HL-60/S4 (cell line): ENCODE results near the gene LBX2.

Experiments used
- in situ Hi-C: fragments of 300-500 bp; cut with MboI; formaldehyde crosslinking; loops from 2 replicates; pipeline ENCODE4 v1.14.3; 2022; ENCODE audit warnings: low sequenced_read_pairs

LBX2 gene

GRCh38 chr2:74526649-74527230 lies 27.3 kb upstream of the LBX2 start:
- in situ Hi-C loops: no loop called here

DNA sequence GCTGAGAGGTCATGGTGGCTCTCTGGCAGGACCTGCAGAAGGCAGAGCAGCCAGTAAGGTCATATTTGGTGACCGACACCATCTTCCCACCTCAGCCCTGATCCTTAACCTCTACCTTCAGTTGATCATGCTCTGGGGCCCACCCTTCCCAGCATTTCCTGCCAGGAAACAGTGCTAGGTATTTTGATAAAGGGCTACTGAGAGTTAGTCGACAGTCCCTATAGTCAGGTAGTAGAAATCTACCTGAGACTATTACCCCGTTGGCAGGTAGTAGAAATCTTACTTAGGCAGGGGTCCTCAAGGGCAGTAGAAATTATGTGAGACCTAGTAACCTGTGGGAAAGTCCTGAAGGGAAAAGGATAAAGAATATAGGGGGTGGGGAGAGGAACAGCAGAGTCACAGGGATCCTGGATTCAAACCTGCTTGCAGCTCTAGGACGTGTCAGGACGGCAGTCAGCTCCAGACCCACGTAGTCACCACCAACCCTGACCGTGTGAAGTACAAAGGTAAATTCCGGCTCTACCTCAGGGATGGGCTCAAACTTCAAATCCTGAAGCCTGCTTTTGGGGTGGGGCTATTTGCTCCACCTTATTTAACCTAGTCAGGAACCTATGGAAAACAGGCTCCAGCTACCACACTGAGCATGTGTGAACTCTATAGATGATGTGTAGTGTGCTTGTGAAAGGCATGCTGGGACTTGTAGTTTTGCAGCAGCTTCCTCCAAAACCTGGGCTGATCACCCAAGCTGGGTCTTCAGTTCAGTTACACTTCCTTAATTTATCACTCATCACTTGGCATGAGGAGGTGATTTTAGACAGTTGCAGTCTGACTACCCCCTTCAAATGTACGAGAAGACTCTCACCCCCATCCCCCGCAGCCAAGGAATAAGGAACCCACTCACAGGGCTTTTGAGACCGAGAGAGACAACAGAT lies 26.6 kb upstream of the LBX2 start, which contains the start of gene DQX1:
Gene DQX1, minus strand, starts transcription at position 515 of the 932 bp plus-strand sequence. Its CDS starts 502 bp downstream, at position 13.
- in situ Hi-C loops: no loop called here

- in situ Hi-C loops: no loop called here
These were observed 25.7 kb upstream of the LBX2 start for GRCh38 chr2:74524955-74525716.

- in situ Hi-C loops: no loop called here
These were observed 24.6 kb upstream of the LBX2 start for GRCh38 chr2:74524005-74524404.

DNA sequence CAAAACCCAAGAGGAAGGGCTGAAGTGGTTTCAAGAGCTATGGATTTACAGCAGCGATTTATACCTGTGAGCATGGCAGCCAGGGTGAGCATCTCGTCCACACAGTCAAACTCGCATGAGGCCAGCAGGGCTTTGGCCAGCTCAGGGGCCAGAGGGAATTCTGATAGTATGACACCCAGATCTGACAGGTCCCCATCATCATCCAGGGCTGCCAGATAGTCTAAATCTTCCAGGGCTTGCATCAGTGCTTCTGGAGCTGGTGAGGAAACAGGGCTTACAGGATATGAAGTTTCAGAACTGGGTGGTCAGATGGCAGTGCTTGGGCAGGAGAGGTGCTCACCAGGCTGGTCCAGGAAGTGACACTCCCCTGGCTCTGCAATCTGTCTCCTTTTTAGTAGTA lies 23.1 kb upstream of the LBX2 start:
- in situ Hi-C loops: no loop called here

DNA sequence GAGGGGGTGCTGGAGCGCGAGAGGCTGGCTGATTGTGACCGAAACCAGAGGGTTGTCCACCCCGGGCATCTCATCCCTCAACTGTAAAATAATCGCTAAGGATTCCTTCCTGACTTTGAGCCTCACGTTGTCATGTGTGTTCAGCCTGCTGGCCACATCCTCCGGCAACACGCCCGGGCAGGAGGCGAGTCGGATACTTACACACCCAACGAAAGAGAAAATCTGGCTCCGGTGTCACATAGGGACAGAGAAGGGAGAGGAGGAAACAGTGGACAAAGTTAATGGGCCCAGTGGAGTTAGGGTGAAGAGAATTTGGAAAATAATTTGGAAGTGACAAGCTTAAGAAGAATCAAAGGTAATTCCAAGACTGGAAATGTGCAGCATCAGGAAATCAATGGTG lies 17.2 kb upstream of the LBX2 start:
- in situ Hi-C loops: no loop called here

DNA sequence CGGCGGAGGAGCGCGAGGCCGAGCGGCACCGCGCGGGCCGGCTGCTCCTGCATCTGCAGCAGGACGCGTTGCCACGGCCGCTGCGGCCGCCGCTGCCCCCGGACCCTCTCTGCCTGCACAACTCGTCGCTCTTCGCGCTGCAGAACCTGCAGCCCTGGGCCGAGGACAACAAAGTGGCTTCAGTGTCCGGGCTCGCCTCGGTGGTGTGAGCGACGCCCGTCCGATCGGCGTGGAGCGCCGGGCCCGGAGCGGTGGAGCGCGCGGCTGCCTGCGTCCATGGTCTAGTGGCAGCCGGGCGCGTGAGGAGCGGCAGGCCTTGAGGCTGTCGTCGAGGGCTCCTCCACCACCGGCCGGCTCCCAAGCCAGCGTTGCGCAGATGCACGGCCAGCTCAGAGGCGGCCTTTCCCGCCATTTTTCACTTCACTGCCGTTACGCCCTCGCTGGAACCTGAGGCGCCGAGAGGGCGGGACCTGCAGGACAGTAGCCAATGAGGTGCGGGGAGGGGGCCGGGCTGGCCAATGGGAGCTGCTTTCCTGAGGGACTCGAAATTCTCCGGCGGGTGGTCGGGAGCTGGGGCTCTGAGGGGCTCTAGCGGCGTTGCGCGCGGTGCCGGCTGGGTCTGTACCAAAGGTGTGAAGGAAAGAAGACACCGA lies 16.7 kb upstream of the LBX2 start:
- in situ Hi-C loops: no loop called here

- in situ Hi-C loops: no loop called here
These were observed 16.0 kb upstream of the LBX2 start for GRCh38 chr2:74515271-74515980.

- in situ Hi-C loops: no loop called here
These were observed 15.2 kb upstream of the LBX2 start, which contains the start of gene TLX2 for GRCh38 chr2:74514368-74515270. TSS of gene TLX2 (plus strand) at chr2:74514450. CDS start at chr2:74514807, 357 bp downstream.

DNA sequence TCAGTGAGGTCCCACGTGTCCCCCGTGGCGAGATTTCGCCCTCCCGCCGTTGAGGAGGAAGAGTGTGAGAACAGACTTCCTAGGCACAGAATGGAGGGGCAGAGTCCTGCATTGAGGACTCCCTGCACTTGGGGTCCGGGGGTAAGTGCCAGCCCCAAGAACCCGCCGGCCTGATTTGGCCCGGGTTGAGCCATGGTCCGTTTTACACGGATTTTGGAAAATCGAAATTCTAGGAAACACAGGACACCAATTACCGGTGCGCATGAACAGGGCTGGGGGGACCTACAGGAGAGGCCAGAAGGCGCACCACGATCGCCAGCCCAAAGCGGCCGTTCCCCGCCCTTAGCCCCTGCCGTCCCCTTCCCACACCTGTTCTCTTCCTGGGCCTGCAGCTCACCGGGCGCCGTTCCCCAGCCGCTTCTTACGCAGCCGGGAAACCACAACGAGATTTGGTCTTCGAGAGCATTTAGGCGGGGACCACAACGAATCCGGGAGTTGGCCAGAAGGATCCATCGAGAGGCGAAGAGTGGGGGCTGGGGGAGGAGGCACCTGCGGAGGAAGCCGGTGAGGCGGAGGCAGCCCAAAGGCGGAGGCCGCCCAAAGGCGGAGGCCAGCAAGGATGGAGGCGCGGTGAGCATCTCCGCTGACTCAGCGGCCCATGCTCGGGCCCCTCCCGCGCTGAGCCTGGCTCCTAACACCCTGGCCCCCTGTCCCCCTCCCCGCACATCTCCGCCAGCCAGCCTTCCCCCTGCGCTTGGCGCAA lies 14.4 kb upstream of the LBX2 start:
- in situ Hi-C loops: no loop called here

DNA sequence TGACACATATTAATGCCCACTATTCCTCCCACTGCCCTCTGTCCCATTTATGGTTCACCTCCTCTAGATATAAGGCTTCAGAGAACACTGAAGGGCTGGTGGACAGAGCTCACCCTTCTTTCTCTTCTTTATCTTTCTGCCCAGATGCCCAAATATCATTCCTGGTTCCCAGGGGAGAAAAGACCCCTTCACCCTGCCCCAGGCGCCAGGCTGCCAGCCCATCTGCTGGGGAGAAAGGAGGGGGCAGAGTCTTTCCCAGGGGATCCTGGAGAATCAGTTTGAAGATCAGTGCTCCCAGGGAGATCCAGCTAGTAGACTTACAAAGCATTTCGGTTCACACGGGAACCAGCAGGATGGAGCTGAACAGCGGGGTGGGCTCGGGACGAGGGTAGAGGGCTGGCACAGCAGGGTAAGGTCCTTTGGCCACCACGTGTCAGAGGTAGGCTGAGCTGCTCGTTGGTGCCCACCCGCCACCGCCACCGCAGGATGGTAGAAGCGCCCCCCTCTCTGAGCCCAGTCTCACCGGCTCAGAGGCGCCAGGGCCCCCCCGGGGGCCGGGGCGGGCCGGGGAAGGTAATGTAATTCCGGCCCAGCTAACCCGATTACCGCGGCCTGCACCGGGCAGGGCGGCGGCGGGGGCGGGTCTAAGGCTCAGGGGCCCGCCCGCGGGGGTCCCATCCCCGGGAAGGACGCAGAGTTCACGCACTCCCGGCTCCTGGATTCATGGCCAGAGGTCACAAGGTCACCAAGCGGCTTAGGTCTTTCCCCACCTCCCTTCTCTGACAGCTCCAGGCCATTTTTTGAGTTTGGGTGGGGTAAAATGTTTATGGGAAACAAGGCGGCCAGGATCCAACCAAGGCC lies 13.6 kb upstream of the LBX2 start:
- in situ Hi-C loops: no loop called here

GRCh38 chr2:74511104-74511989 lies 11.9 kb upstream of the LBX2 start:
- in situ Hi-C loops: no loop called here

- in situ Hi-C loops: no loop called here
These were observed 10.9 kb upstream of the LBX2 start for GRCh38 chr2:74510272-74510671.

GRCh38 chr2:74507926-74508520 lies 8.6 kb upstream of the LBX2 start:
- in situ Hi-C loops: no loop called here

DNA sequence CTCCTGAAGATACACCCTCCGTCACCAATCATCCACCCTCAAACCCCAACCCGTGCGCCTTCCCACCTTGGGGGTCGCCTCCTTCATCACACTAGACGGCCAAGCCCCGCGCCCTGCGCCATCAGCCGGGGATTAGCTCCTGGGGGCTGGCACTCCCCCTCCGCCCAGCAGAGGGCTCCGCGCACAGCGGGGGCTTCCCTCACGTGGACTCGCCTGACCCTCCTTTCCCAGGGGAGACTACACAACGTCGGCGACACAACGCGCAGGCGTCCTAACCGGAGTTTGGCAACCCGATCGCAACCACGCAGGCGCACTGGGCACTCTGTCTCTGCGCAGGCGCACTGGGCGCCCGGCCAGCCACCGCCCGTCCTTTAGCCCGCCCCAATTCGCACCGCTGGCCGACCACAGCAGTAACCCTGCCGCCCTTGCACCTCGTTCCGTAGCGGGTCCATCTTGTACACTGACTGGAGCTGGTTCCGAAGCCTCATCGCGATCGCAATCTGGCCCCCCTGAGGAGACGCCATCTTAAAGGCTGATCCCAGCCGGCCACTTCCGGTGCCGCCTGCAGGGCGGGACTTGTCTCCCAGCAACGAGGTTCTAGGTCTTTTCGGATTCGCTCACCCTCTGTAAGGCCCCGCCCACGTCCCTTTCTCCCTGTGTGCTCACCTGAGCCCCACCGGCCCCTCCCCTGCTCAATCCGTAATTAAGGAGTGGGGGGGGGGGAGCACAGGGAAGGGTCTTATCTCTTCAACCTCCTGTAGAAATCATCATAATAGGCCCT lies 7.9 kb upstream of the LBX2 start, which contains the start of gene PCGF1:
Gene PCGF1, minus strand, starts transcription at position 551 of the 781 bp plus-strand sequence. Its CDS starts 27 bp downstream, at position 524.
- in situ Hi-C loops: no loop called here
